Mucosa of rectum (tissue), 2 donors: ENCODE measurements around the gene IQSEC3.
"Not testable (repeated sequence)": the region's sequence is repeated elsewhere in the genome, so short reads cannot be mapped to it uniquely, and the experiment has no call there.

Source experiments
- H3K27ac ChIP-seq, 2 donors: one replicate each; pipeline ENCODE4 v1.7.0; 2013; ENCODE audit warnings: inconsistent platforms in 2 of 2, low read depth in 2 of 2, low read length in 2 of 2
- H3K27me3 ChIP-seq, 2 donors: one replicate each; pipeline ENCODE4 v1.7.0; 2013; ENCODE audit warnings: low read length in 2 of 2; ENCODE audit not compliant: control insufficient read depth in 2 of 2, insufficient read depth in 2 of 2
- H3K36me3 ChIP-seq, 2 donors: one replicate each; pipeline ENCODE4 v1.7.0; 2013; ENCODE audit warnings: low read length in 2 of 2; ENCODE audit not compliant: control insufficient read depth in 2 of 2, insufficient read depth in 2 of 2
- H3K4me1 ChIP-seq, 2 donors: one replicate each; pipeline ENCODE4 v1.7.0; 2013; ENCODE audit warnings: low read length in 2 of 2, mild to moderate bottlenecking in 1 of 2; ENCODE audit not compliant: control insufficient read depth in 2 of 2, insufficient read depth in 2 of 2
- H3K4me3 ChIP-seq, 2 donors: one replicate each; pipeline ENCODE4 v1.7.0; 2013; ENCODE audit warnings: low read length in 2 of 2
- H3K9ac ChIP-seq, 2 donors: one replicate each; pipeline ENCODE4 v1.7.0; 2013; ENCODE audit warnings: low read length in 2 of 2, low read depth in 1 of 2, mild to moderate bottlenecking in 1 of 2
- H3K9me3 ChIP-seq, 2 donors: one replicate each; pipeline ENCODE4 v1.7.0; 2013; ENCODE audit warnings: low read length in 2 of 2; ENCODE audit not compliant: control insufficient read depth in 2 of 2
- donor health status: healthy.
- donor health status: Normal muscosa, but diverticular disease.

The IQSEC3 gene

GRCh38 chr12:66428-66781 is at the start of gene IQSEC3:
Gene IQSEC3, plus strand, starts transcription at chr12:66767. Its CDS starts 116 bp downstream, at chr12:66883.
- H3K9ac ChIP-seq, H3K4me1 ChIP-seq, H3K4me3 ChIP-seq, H3K27ac ChIP-seq, H3K9me3 ChIP-seq, H3K36me3 ChIP-seq: not testable (repeated sequence)
- H3K27me3 ChIP-seq = peaks cover 0 to 11% of the 10 kb centered on the region in 2 donors

- not testable (repeated sequence) for H3K4me1 ChIP-seq, H3K4me3 ChIP-seq, H3K9me3 ChIP-seq, H3K9ac ChIP-seq, H3K27me3 ChIP-seq, H3K27ac ChIP-seq
- H3K36me3 ChIP-seq = peaks cover 0 to 16% of the 10 kb centered on the region in 2 donors
Observed at GRCh38 chr12:17370-18340, 48.9 kb upstream of the IQSEC3 start.

GRCh38 chr12:18821-19567 is 47.6 kb upstream of the IQSEC3 start:
- not testable (repeated sequence) for H3K4me1 ChIP-seq, H3K9ac ChIP-seq, H3K4me3 ChIP-seq, H3K9me3 ChIP-seq, H3K27ac ChIP-seq, H3K27me3 ChIP-seq
- peaks cover 0 to 16% of the 10 kb centered on the region in 2 donors for H3K36me3 ChIP-seq

GRCh38 chr12:19906-20305 is 46.7 kb upstream of the IQSEC3 start:
- H3K27ac ChIP-seq, H3K27me3 ChIP-seq, H3K4me3 ChIP-seq, H3K9ac ChIP-seq, H3K9me3 ChIP-seq, H3K4me1 ChIP-seq: not testable (repeated sequence)
- peaks cover 0 to 16% of the 10 kb centered on the region in 2 donors for H3K36me3 ChIP-seq

GRCh38 chr12:20757-21156 is 45.8 kb upstream of the IQSEC3 start:
- peaks cover 0 to 16% of the 10 kb centered on the region in 2 donors for H3K36me3 ChIP-seq

GRCh38 chr12:21301-22189 is 45.0 kb upstream of the IQSEC3 start:
- H3K36me3 ChIP-seq = peaks cover 0 to 16% of the 10 kb centered on the region in 2 donors
- H3K9ac ChIP-seq = no peak overlapping the region

More at GRCh38 chr12:20757-21156, 45.8 kb upstream of the IQSEC3 start:
- Histone ChIP-seq H3K4me1 (peaks cover 0 to 3% of the 10 kb centered on the region in 2 donors), H3K27ac (no peak overlapping the region), H3K9ac (no peak overlapping the region), H3K9me3 (no peaks in the 10 kb centered on the region), H3K27me3 (no peaks in the 10 kb centered on the region), H3K4me3 (no peak overlapping the region)

DNA sequence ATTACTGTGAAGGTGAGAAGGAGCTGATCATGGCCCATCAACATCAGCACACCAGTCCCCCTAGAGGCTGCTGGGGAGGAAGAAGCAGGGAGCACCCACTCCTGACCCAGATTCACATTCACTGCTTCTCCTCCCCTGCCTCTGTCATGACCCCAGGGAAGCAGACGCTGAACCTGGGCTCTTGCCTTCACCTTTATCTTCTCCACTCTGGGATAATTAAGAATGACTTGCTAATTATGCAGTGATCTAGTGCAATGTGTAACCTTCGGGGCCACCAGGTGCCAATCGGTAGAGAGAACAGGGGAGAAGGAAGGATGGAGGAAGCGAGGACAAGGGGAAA is 44.4 kb upstream of the IQSEC3 start:
- Histone ChIP-seq H3K9ac (no peak overlapping the region), H3K9me3 (no peaks in the 10 kb centered on the region), H3K36me3 (peaks cover 0 to 16% of the 10 kb centered on the region in 2 donors), H3K4me3 (no peak overlapping the region), H3K27ac (no peak overlapping the region), H3K27me3 (no peaks in the 10 kb centered on the region), H3K4me1 (peaks cover 0 to 3% of the 10 kb centered on the region in 2 donors)

More at GRCh38 chr12:21301-22189, 45.0 kb upstream of the IQSEC3 start:
- H3K27ac ChIP-seq = no peak overlapping the region
- no peak overlapping the region for H3K4me3 ChIP-seq
- H3K9me3 ChIP-seq = no peaks in the 10 kb centered on the region
- H3K4me1 ChIP-seq = peaks cover 0 to 3% of the 10 kb centered on the region in 2 donors
- H3K27me3 ChIP-seq = no peaks in the 10 kb centered on the region

DNA sequence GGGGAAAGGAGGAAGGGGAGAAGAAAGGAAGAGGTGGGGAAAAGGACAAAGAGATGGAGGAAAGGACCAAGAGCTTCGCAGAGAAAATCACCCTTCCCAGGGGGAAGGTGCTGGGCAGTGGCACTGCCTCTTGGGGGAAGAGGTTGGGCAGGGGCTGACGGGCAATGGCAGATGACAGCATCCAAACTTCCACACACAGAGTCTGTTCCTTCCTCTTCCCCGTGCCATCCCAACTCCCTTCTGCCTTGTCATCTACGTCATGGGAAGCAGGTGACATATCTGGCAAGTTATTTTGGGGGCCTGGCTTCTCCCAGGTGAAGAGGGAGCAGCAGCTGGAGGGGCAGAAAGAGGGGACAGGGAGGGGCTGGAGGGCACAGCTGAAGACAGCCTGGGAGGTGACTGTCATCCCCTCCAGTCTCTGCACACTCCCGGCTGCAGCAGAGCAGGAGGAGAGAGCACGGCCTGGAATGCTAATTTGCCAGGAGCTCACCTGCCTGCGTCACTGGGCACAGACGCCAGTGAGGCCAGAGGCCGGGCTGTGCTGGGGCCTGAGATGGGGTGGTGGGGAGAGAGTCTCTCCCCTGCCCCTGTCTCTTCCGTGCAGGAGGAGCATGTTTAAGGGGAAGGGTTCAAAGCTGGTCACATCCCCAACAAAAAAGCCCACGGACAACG is 43.9 kb upstream of the IQSEC3 start:
- Histone ChIP-seq H3K4me3 (no peak overlapping the region), H3K36me3 (peaks cover 0 to 16% of the 10 kb centered on the region in 2 donors), H3K4me1 (peaks cover 0 to 3% of the 10 kb centered on the region in 2 donors), H3K27me3 (no peaks in the 10 kb centered on the region), H3K9me3 (no peaks in the 10 kb centered on the region), H3K27ac (no peak overlapping the region), H3K9ac (no peak overlapping the region)

DNA sequence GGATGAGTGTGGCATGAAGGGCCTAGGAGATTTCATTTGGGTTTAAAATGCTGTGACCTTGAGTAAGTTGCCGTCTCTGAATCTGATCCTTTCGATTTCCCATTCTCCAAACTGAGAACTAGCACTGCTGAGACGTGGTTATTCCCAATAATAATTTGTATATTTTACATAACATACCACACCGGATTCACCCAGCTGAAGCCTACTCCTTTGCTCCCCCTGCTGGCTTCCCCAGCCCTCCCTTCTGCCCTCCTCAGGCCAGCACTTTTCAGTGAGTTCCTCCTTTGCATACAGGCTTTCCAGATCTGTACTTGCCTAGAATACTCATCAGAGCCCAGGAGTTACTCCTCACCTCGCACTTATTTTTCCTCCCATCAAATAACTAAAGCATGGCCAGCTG is 38.7 kb upstream of the IQSEC3 start:
- not testable (repeated sequence) for H3K9ac ChIP-seq, H3K4me1 ChIP-seq

More for the DNA sequence above, 38.7 kb upstream of the IQSEC3 start:
- not testable (repeated sequence) for H3K4me3 ChIP-seq, H3K27ac ChIP-seq, H3K27me3 ChIP-seq, H3K9me3 ChIP-seq, H3K36me3 ChIP-seq
